ENCODE measurements around the gene BCAN.
A peak's percentile ranks its signal among the peaks of the same experiment; 100 is the strongest.

BCAN gene

DNA sequence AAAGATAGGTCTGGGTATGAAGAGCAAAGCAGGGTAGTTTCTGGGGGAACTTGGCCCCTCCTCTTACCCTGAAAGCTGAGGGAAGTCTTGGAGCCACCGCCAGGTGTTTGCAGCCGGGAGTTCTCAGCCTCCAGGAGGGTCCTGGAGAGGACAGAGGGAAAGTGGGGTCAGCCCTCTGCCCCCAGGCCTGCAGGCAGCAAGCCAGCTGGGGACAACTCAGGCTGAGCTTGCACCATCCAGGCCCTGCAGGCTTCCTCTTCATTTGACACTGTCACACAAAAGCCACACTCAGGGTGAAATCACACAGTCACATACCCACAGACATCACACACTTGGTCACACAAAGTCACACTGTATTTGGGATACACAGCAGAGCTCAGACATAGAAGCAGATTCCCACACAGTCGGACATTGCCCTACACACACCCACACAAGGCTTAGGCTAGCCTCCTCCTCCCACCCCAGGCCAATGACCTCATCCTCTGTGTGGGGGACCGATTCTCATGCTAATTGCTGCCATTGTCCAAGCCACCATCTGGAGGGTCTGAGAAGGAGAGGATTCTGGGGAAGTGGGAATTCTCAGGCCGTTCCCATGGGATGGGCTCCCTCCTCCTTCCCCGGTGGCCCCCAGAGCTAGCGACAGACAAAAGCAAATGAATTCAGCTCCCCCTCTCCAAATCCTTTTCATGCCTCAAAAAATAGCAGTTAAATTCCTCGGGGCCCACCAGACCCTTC is 31.6 kb downstream of the BCAN start:
- no peak for DNase-seq (ENCODE audit: low read depth)
- Histone ChIP-seq H3K9me3 (ENCODE audit: control insufficient read depth, low read length) (no peaks in the 10 kb centered on the region), H3K4me1 (ENCODE audit: control insufficient read depth, insufficient read depth, low read length) (peaks cover 6% of the 10 kb centered on the region), H3K36me3 (ENCODE audit: control insufficient read depth, insufficient read depth, low read length, severe bottlenecking) (no peaks in the 10 kb centered on the region), H3K27me3 (replicated peaks; ENCODE audit: control insufficient read depth, insufficient read depth, low read length) (no peaks in the 10 kb centered on the region), H3K4me3 (ENCODE audit: low read length) (no peak overlapping the region), H3K9ac (ENCODE audit: low read length) (no peak overlapping the region)

DNA sequence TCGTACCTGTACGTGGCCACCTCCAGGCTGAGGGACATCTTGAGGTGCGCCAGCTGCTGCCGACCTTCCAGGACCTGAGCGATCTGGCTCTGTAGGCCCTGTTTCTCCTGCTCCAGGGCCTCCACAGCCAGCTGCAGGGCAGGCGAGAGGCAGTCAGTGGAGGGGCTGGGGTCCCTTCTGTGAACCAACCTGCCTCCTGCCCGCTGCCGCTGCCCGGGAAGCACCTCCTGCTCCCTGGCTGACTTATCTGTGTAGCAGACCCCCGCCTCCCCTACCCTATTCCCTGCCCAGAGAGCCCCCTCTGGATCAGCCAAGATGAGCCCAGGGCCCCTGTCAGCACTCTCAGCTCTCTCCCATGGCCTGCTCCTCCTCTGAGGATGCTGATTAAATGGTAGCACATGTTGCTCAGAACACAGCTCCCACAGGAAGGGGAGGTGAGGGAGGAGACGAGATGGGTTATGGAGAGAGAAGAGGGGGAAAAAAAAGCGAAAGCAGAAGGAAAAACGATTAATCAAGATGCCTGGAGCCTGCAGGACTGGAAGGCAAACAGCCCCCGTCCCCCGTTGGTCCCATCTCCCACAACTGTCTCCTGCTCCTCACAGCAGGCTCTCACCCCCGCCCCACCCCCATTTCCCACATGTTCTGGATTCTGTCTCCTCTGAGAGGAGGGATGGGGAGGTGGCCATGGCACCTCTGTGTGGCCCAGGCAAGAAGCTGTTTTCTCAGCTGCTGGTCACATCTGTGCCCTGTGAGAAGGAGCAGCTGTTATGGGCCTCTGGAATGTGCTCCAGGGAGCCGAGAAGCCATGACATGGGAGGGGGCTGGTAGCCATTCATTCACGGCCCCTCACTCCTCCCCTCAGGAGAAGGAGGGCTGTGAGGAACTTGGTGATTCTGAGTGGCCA is 33.5 kb downstream of the BCAN start:
- Histone ChIP-seq H3K27me3 (replicated peaks; ENCODE audit: control insufficient read depth, insufficient read depth, low read length) (no peaks in the 10 kb centered on the region), H3K9me3 (ENCODE audit: control insufficient read depth, low read length) (no peaks in the 10 kb centered on the region), H3K36me3 (ENCODE audit: control insufficient read depth, insufficient read depth, low read length, severe bottlenecking) (no peaks in the 10 kb centered on the region), H3K4me3 (ENCODE audit: low read length) (no peak overlapping the region), H3K4me1 (ENCODE audit: control insufficient read depth, insufficient read depth, low read length) (peaks cover 6% of the 10 kb centered on the region), H3K9ac (ENCODE audit: low read length) (no peak overlapping the region)
- peak; percentile 48 for DNase-seq (ENCODE audit: low read depth)

DNA sequence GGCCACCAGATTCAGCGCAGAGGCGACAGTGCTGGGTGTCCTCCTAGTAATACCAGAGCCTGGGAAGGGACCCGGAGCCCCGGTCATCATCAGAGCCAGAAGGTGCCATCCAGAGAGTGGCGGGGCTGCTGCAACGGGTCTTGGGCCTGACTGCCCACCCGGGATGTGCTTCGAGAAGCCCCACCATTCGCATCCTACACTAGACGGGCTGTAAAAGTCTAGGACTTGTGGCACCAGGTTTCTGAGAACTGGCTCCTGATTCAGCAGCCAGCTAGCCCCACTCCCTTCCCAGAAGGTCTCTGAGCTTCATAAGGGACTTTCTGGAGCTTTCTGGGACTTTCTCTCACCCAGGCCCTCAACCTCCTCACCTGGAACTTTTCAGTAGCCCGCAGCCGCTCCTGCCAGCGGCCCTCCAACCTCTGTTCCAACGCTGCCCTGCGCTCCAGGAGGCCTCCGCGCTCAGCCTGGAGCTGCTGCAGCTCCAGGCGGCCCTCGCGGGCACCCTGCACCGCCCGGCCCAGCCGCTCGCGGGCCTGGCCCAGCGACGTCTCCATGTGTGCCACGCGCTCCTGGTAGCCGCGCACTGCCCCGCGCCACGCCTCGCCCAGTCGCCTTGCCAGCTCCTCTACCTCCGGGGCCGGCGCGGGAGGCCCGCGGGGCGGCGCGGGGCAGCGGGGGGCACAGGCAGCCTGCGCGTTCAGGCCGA is 34.4 kb downstream of the BCAN start:
- peak; percentile 51 for DNase-seq (ENCODE audit: low read depth)
- Histone ChIP-seq H3K4me1 (ENCODE audit: control insufficient read depth, insufficient read depth, low read length) (peaks cover 6% of the 10 kb centered on the region), H3K9me3 (ENCODE audit: control insufficient read depth, low read length) (no peaks in the 10 kb centered on the region)

DNA sequence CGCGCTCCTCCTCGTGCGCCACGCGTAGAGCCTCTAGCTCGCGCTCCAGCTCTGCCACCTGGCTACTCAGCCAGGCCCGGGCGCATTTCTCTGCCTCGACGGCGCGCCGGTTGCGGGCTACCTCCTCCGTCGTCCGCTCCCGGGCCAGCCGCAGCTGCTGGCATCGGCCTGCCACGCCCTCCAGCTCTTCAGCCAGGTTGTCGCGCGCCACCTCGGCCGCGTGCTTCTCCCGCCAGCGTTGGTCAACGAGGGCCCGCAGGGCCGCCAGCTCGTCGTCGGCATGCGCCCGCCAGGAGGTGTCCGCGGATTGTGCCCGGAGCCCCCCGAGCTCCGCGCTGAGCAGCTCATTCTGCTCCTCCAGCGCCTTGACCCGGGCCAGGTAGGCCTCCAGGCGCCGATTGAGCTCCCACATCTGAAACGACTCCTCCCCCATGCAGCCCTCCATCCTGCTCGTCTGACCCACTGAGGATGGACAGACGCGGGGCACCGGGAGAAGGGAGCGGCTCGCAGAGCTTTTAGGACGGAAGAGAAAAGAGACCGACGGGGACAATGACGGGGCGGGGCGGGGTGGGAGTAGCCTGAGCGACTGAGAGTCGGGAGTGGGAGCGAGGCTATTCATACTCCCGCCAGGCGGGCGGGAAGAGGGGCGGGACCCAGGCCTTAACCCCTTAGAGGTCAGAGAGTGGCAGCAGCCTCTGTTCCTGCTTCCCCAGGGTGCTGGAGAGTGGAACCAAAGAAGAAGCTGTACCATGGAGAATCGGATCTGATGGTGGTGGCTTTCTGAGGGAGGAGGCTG is 35.1 kb downstream of the BCAN start, which contains the start of gene NES:
TSS of gene NES (minus strand) at position 588 of the 796 bp plus-strand sequence. CDS start at position 445, 143 bp downstream.
- H3K36me3 ChIP-seq (ENCODE audit: control insufficient read depth, insufficient read depth, low read length, severe bottlenecking): no peaks in the 10 kb centered on the region

More for the DNA sequence above, 34.4 kb downstream of the BCAN start:
- H3K36me3 ChIP-seq (ENCODE audit: control insufficient read depth, insufficient read depth, low read length, severe bottlenecking): no peaks in the 10 kb centered on the region
- H3K9ac ChIP-seq (ENCODE audit: low read length): no peak overlapping the region
- H3K4me3 ChIP-seq (ENCODE audit: low read length): no peak overlapping the region
- H3K27me3 ChIP-seq (replicated peaks; ENCODE audit: control insufficient read depth, insufficient read depth, low read length): no peaks in the 10 kb centered on the region

DNA sequence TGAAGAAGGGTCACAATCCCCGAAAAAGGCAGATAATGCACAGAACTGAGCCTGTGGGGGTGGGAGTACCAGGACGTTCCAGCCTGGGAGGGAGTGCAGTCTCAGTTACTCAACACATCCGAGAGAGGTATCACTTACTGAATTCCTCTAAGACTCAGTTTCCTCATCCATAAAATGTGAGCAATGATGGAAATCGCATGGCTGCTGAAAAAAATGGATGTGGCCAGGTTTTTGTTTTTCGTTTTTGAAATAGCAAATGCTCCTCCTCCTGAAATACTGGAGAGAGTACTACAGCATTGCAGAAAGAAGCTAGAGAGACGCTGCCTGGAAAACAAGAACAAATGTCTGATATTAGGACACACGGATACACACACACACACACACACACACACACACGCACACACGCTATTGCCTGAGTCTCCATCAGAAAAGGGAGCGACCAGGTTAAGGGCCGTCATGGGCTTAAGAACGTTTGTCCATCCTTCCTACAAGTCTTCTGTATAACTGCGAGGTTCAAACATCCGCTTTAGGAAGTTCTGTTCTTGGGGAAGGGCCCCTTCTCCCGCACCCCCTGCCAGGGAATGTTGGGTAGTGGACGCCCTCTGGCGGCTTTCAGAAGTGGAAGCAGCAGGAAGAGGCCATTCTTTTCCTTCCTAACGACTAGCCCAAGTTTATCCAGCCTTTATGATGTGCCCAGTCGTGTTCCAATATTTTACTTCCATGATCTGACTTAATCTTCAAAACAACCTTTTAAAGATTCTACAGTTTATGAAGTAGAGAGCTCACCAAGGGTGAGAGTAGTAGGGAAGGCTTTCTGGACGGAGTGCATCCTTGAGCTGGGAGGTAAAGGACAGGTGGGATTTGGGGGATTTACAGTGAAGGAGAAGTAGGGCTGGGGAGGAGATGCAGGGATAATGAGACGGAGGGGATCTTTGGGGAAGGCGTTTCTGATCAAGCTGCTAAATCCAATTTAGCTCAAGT is 36.0 kb downstream of the BCAN start:
- peak; percentile 88 for DNase-seq (ENCODE audit: low read depth)
- Histone ChIP-seq H3K4me3 (ENCODE audit: low read length) (peak overlapping the region; percentile 54), H3K9me3 (ENCODE audit: control insufficient read depth, low read length) (no peaks in the 10 kb centered on the region), H3K27me3 (replicated peaks; ENCODE audit: control insufficient read depth, insufficient read depth, low read length) (peaks cover 6% of the 10 kb centered on the region), H3K9ac (ENCODE audit: low read length) (peak overlapping the region; percentile 36), H3K36me3 (ENCODE audit: control insufficient read depth, insufficient read depth, low read length, severe bottlenecking) (no peaks in the 10 kb centered on the region), H3K4me1 (ENCODE audit: control insufficient read depth, insufficient read depth, low read length) (peaks cover 6% of the 10 kb centered on the region)

More for the DNA sequence above, 35.1 kb downstream of the BCAN start, which contains the start of gene NES:
- H3K27me3 ChIP-seq (replicated peaks; ENCODE audit: control insufficient read depth, insufficient read depth, low read length): peaks cover 4% of the 10 kb centered on the region
- peak; percentile 78 for DNase-seq (ENCODE audit: low read depth)
- H3K4me1 ChIP-seq (ENCODE audit: control insufficient read depth, insufficient read depth, low read length): peaks cover 6% of the 10 kb centered on the region
- H3K4me3 ChIP-seq (ENCODE audit: low read length): peak within 1 kb of the TSS; percentile 54
- peak within 1 kb of the TSS; percentile 36 for H3K9ac ChIP-seq (ENCODE audit: low read length)
- H3K9me3 ChIP-seq (ENCODE audit: control insufficient read depth, low read length): no peaks in the 10 kb centered on the region

DNA sequence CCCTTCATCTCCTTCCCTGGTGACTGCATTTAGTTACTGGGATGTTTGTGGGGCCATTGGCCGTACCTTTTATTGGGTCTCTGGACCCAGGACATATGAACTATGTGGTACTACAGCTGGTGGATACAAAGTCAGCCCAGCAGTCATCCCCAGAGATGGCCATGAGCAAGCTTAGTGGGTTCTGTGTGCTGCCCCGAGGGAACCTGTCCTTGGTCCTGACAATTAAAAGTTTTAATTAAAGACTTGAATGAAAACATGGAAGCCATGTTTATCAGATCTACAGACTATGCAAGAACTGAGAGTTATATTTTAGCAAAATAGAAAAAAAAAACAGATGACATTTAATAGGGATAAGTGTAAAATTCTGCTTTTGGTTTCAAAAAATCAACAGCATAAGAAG is 38.1 kb downstream of the BCAN start:
- H3K9ac ChIP-seq (ENCODE audit: low read length): no peak overlapping the region
- no peak overlapping the region for H3K4me3 ChIP-seq (ENCODE audit: low read length)
- H3K36me3 ChIP-seq (ENCODE audit: control insufficient read depth, insufficient read depth, low read length, severe bottlenecking): no peaks in the 10 kb centered on the region
- DNase-seq (ENCODE audit: low read depth): no peak
- H3K9me3 ChIP-seq (ENCODE audit: control insufficient read depth, low read length): no peaks in the 10 kb centered on the region
- peaks cover 10% of the 10 kb centered on the region for H3K4me1 ChIP-seq (ENCODE audit: control insufficient read depth, insufficient read depth, low read length)
- peaks cover 6% of the 10 kb centered on the region for H3K27me3 ChIP-seq (replicated peaks; ENCODE audit: control insufficient read depth, insufficient read depth, low read length)

DNA sequence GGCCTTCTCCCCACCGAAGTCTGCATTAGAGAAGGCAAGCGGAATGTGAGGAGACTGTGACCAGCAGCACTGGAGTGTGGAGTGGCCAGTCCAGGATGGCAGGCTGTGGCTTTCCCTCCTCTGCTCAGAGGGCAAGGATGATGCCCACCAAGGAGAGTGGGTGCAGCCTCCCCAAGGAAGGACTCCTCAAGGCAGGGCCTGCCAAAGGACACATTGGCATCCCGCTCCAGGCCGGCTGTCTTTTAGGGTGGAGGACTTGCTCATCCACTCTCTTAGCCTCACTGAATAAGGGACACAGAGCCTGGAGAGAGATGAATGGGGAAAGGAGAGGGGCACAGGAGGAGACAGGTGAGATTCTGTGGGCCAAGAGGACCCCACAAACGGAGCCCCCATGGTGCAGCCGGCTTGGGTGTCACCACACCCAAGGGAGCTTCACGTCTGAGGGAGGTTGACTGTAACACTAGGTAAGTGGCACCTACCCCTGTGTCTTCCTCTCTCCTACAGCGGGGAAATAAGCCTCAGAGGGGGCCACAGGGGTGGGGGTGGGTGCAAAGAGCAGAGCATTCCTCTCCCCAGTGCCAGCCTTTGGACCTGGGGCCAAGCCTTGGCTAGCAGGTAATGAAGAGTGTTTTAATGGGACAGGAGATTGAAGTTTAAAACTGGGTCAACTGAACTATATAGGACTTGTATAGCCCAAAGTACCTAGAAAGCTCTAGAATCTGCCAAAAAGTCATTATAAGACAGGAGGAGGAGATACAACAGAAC is 39.5 kb downstream of the BCAN start:
- no peaks in the 10 kb centered on the region for H3K9me3 ChIP-seq (ENCODE audit: control insufficient read depth, low read length)
- no peaks in the 10 kb centered on the region for H3K36me3 ChIP-seq (ENCODE audit: control insufficient read depth, insufficient read depth, low read length, severe bottlenecking)
- peaks cover 10% of the 10 kb centered on the region for H3K4me1 ChIP-seq (ENCODE audit: control insufficient read depth, insufficient read depth, low read length)
- H3K4me3 ChIP-seq (ENCODE audit: low read length): no peak overlapping the region
- H3K9ac ChIP-seq (ENCODE audit: low read length): no peak overlapping the region
- no peak for DNase-seq (ENCODE audit: low read depth)
- H3K27me3 ChIP-seq (replicated peaks; ENCODE audit: control insufficient read depth, insufficient read depth, low read length): peaks cover 6% of the 10 kb centered on the region

DNA sequence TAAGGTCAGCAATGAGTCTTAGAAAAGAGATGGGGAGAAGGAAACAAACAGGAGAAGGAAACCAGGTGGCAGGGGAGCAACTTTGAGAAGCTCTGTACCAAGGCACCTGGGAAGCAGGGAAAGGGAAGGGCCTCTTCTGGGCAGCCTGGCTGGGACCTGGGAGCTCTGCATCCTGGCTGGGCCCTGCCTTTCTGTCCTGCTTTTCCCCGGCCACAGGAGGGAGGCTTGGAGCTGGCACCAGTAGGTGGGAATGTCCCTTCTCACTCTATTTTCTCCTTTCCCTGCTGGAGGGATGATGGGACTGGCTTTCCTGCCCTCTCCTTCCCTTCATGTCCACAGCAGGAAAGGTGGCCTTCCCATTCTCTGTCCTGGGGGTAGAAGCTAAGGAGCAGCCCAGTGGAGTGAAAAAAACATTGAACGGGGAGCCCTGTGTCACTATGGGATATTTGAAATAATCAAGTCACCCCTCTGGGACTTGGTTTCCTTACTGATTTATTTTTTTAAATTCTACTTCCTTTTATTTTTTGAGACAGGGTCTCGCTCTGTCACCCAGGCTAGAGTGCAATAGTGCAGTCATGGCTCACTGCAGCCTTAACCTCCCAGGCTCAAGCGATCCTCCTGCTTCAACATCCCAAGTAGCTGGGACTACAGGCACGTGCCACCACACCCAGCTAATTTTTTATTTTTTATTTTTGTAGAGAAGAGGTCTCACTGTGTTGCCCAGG is 40.4 kb downstream of the BCAN start:
- no peak overlapping the region for H3K4me3 ChIP-seq (ENCODE audit: low read length)
- H3K9ac ChIP-seq (ENCODE audit: low read length): no peak overlapping the region
- H3K36me3 ChIP-seq (ENCODE audit: control insufficient read depth, insufficient read depth, low read length, severe bottlenecking): no peaks in the 10 kb centered on the region
- no peaks in the 10 kb centered on the region for H3K9me3 ChIP-seq (ENCODE audit: control insufficient read depth, low read length)
- no peak for DNase-seq (ENCODE audit: low read depth)
- H3K27me3 ChIP-seq (replicated peaks; ENCODE audit: control insufficient read depth, insufficient read depth, low read length): peaks cover 6% of the 10 kb centered on the region
- H3K4me1 ChIP-seq (ENCODE audit: control insufficient read depth, insufficient read depth, low read length): peaks cover 10% of the 10 kb centered on the region

DNA sequence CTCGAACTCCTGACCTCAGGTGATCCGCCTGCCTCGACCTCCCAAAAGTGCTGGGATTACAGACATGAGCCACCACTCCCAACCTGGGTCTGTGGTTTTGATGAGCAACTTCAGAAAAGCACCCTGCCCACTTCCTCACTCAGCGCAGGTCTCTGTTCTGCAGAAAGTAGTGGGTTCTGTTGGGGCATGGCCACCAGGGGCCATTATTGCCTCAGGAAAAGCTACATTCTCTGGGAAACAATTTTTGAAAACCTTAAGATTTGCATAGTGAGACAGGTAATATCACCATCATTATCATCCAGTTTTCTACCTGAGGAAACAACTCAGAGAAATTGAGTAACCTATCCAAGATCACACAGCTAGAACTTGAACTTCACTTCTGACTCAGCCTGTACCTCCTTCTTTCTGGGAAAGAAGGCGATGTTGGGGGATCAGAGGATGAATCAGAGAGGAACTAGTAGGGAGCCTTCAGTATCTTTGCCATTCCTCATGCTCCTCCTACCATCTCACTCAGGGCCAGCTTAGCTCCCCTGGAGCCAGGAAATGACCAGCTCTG is 42.4 kb downstream of the BCAN start:
- no peak for DNase-seq (ENCODE audit: low read depth)
- no peaks in the 10 kb centered on the region for H3K36me3 ChIP-seq (ENCODE audit: control insufficient read depth, insufficient read depth, low read length, severe bottlenecking)
- no peak overlapping the region for H3K9ac ChIP-seq (ENCODE audit: low read length)
- peaks cover 6% of the 10 kb centered on the region for H3K27me3 ChIP-seq (replicated peaks; ENCODE audit: control insufficient read depth, insufficient read depth, low read length)
- no peaks in the 10 kb centered on the region for H3K9me3 ChIP-seq (ENCODE audit: control insufficient read depth, low read length)
- no peak overlapping the region for H3K4me3 ChIP-seq (ENCODE audit: low read length)
- H3K4me1 ChIP-seq (ENCODE audit: control insufficient read depth, insufficient read depth, low read length): peaks cover 5% of the 10 kb centered on the region
